LNCaP clone FGC (cell line): ENCODE data around the gene MC1R.
A peak's percentile ranks its signal among the peaks of the same experiment; 100 is the strongest.

Source experiments
- DNase-seq: peaks from one replicate; pipeline ENCODE4 v3.0.0-alpha.2; 2011; ENCODE audit warnings: low read depth
- H3K4me3 ChIP-seq: 2 replicates; pipeline ENCODE4 v1.5.1; 2011; ENCODE audit warnings: mild to moderate bottlenecking, low read depth, low read length, control low read depth
- TF ChIP-seq, protein P1 (sequence below): IDR thresholded peaks from 2 replicates; pipeline ENCODE4 v1.5.1; 2012; ENCODE audit warnings: mild to moderate bottlenecking; ENCODE audit not compliant: control insufficient read depth, insufficient read depth; ENCODE audit errors: extremely low read depth

MC1R gene

DNA sequence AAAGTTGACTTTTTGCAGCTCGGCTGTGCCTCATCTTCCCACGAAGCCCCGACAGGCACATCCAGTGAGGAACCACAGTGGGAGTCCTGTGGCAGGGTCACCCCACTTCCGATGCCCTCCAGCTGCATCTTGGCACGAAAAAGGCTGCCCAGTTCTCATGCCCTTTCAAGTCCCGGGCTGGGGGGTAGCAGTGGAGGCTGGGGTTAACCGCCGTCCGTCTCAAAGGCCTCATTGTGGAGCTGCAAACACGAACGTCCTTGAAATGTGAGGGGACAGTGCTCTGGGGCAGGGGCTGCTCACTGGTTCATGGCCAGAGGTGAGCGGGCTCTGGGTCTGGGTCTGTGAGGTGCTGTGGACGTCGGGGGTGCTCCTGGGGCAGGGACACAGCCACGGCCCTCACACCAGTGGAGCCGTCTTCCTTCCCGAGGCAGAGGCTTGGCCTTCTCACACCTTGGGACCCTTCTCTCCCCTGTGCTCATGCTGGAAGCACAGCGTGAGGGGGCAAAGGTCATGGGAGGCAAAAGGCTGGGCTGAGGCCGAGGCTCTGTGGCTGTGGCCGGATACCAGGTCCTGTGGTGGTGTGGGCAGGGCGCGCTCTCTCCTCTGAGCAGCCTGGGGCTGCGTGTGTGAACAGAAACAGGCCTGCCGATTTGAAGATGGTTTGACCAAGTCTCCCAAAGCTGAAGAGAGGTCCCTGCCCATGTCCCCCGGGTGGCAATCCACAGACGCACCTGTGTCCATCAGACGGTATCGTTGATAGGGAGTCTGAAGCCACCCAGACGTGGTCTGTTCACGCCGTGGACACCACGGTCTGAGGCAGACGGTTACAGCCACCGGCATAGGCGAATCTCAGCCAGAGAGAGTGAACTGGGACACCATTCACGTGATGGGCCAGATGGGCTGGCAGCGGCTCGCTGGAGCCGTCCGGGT, 3.1 kb upstream of the MC1R start:
- DNase-seq, result no peak
- no peak overlapping the region for H3K4me3 ChIP-seq
- TF ChIP-seq, protein P1, sequence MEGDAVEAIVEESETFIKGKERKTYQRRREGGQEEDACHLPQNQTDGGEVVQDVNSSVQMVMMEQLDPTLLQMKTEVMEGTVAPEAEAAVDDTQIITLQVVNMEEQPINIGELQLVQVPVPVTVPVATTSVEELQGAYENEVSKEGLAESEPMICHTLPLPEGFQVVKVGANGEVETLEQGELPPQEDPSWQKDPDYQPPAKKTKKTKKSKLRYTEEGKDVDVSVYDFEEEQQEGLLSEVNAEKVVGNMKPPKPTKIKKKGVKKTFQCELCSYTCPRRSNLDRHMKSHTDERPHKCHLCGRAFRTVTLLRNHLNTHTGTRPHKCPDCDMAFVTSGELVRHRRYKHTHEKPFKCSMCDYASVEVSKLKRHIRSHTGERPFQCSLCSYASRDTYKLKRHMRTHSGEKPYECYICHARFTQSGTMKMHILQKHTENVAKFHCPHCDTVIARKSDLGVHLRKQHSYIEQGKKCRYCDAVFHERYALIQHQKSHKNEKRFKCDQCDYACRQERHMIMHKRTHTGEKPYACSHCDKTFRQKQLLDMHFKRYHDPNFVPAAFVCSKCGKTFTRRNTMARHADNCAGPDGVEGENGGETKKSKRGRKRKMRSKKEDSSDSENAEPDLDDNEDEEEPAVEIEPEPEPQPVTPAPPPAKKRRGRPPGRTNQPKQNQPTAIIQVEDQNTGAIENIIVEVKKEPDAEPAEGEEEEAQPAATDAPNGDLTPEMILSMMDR, result no peak

DNA sequence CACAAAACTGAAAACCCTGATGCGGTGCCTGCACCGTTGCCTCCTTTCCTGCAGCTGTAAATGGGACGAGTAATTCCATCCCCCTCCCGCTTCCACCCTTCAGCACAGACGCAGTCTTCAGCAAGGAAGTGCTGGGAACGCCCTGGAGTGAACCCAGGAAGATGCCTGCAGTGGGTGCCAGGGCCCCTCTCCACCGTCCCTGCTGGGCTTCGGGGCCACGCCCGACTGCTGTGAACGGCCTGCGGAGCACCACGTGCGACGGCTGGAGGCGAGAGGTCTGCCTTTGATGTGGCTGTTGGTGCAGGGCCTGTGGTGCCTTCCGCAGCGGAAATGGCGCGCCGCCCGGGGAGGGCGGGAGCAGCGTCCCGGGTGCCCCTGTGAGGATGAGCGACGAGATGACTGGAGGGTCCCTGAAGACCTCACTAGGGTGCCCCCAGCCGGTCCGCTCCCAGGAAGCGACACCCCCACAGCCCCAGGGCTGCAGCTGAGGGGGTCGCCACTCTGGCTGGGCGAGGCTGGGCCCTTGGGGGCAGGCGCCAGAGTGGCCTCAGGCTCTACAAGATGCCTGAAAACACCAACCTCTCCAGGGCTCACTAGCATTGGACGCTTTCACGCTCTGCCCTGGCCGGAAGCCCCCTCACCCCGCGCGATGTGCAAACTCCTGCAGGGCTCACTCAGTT, 749 bp upstream of the MC1R start:
- TF ChIP-seq, protein P1, result no peak

DNA sequence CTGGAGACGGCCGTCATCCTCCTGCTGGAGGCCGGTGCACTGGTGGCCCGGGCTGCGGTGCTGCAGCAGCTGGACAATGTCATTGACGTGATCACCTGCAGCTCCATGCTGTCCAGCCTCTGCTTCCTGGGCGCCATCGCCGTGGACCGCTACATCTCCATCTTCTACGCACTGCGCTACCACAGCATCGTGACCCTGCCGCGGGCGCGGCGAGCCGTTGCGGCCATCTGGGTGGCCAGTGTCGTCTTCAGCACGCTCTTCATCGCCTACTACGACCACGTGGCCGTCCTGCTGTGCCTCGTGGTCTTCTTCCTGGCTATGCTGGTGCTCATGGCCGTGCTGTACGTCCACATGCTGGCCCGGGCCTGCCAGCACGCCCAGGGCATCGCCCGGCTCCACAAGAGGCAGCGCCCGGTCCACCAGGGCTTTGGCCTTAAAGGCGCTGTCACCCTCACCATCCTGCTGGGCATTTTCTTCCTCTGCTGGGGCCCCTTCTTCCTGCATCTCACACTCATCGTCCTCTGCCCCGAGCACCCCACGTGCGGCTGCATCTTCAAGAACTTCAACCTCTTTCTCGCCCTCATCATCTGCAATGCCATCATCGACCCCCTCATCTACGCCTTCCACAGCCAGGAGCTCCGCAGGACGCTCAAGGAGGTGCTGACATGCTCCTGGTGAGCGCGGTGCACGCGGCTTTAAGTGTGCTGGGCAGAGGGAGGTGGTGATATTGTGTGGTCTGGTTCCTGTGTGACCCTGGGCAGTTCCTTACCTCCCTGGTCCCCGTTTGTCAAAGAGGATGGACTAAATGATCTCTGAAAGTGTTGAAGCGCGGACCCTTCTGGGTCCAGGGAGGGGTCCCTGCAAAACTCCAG, 1.1 kb downstream of the MC1R start:
- no peak for DNase-seq
- TF ChIP-seq, protein P1, result no peak
- H3K4me3 ChIP-seq, result no peak overlapping the region

More for the DNA sequence above, 749 bp upstream of the MC1R start:
- no peak for DNase-seq
- H3K4me3 ChIP-seq, result no peak overlapping the region

DNA sequence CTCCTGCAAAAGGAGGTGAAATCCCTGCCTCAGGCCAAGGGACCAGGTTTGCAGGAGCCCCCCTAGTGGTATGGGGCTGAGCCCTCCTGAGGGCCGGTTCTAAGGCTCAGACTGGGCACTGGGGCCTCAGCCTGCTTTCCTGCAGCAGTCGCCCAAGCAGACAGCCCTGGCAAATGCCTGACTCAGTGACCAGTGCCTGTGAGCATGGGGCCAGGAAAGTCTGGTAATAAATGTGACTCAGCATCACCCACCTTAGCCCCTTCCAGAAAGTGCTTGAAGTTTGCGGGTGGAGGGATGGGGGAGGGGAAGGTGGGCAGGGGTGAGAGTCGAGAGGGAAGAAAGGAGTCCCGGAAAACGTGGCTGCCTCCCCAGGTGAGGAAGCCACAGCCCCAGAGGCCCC, 2.1 kb downstream of the MC1R start:
- DNase-seq, result no peak
- H3K4me3 ChIP-seq, result no peak overlapping the region

DNA sequence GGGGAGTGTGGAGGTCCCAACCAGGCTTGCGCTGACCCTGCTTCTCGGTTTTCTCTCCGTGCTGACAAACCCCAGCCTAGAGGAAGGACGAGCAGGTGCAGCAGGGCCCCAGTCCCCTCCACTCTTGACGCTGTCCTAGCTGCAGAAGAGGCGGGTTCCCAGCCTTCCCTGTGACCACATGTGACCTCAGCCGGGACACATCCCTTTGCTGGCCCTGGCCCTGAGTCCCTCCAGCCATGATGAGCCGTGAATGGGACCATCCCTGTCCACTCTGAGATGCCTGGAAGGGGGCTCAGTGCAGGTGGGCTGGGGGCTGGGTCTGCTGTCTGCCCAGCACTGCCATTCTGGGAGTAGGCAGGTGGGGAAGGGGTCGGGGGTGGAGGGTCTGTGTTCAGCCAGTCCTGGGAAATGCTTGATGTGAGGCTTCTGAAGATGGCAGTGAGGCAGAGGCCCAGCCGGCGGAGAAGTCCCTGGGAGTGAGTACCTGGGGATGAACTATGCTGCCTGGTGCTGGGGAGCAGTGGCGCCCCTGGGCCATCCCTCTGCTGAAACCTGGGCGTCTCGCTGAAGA, 2.6 kb downstream of the MC1R start:
- DNase-seq, result no peak
- no peak overlapping the region for H3K4me3 ChIP-seq
- TF ChIP-seq, protein P1, result no peak

More for the DNA sequence above, 2.1 kb downstream of the MC1R start:
- TF ChIP-seq, protein P1, result no peak

DNA sequence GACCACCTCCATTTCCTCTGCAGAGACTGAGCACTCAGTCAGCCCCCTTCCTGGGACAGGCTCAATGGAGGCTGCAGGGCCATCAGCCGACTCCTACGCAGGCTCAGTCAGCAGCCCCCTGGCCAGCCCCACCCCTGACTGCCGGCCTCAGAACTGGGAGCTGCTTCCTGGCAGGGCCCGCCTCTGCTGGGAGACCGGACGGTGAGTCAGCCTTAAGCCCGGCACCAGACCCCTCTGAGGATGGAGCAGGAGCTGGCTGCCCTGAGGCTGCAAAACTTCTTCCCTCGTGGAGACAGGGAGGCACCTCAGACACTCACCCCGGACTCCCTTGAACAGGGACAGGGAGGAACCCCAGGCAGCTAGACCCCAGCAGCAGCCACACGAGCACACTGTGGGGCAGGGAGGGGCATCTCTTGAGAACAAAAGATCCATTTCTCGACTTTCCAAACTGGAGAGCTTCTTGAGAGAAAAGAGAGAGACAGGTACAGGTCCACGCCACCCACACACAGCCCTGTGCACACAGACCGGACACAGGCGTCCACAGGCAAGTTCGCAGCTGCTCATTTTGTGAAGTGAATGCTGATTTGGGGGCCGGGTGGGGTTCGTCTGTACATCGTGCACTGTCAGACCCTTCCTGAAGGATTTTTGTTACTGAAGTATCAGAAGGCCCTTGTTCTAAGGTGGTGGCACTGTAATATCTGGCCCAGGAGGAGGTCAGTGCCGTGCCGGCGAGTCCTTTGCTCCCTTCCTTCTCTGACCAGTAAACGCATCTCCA, 3.2 kb downstream of the MC1R start:
- TF ChIP-seq, protein P1, result no peak
- no peak for DNase-seq
- peak overlapping the region; percentile 66 for H3K4me3 ChIP-seq
